Measurements from ENCODE around the gene TDRD10. TPM values are rescaled to one million over a fixed set of nuclear protein-coding genes. Genes with fewer than 3 reads are reported as not detected.

Gene TDRD10
- total RNA-seq, 1 experiment from 2014 or later, result 0.17 TPM

GRCh38 chr1:154571244-154571963 lies 69.4 kb downstream of the TDRD10 start:
- DNase-seq (ENCODE audit: low spot score), result no peak
- in situ Hi-C loops (cut with HindIII; ENCODE audit: low sequenced_read_pairs), result no loop called here

DNA sequence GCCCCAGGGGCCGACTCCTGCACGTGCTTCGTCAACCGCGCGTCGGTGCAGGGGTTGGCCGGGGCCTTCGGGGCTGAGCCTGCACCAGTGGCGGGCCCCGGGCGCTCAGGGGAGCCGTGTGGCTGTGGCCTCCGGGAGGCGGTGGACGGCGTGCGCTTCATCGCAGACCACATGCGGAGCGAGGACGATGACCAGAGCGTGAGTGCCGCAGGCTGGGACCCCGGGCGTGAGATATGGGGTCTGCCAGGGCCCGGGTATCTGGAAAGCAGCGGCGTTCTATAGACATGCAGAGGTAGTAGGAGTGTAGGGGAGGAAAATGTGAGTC lies 69.9 kb downstream of the TDRD10 start:
- in situ Hi-C loops (cut with HindIII; ENCODE audit: low sequenced_read_pairs), result no loop called here
- DNase-seq (ENCODE audit: low spot score), result no peak

DNA sequence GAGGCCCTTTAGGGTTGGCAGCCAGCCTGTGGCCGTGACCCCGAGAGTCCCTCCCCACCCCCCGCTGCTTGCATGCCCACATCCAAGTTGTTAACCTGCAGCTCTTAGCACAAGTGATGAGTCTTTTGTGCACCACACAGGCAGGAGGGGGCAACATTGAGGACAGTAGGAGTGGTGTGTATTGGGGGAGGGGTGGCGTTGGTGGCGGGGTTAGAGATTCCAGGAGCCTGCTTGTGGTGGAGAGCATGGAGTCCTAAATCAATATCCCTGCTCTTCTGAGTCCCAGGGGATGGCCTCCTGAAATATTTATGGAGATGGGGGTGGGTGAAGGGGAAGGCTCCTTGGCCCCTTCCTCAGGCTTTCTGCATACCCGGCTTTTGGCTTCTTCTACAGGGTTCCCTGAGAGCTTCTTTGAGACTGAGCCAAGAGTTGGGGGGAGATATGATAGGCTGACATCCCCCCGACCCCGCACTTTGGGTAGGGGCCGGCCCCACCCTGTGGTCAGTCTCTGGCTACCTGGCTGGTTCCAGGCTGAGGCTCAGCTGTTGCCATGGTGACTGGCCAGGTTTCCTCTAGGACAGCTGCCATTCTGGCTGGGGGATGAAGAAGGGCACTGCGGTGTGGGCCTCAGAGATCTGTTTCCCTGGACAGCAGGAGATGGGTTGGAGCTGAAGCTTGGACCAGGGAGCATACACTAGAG lies 70.6 kb downstream of the TDRD10 start:
- peak; percentile 85 for DNase-seq (ENCODE audit: low spot score)
- in situ Hi-C loops (cut with HindIII; ENCODE audit: low sequenced_read_pairs), result no loop called here

- in situ Hi-C loops (cut with HindIII; ENCODE audit: low sequenced_read_pairs), result no loop called here
- DNase-seq (ENCODE audit: low spot score), result no peak
These were observed 71.1 kb downstream of the TDRD10 start for GRCh38 chr1:154573168-154573510.

GRCh38 chr1:154574716-154575115 lies 72.7 kb downstream of the TDRD10 start:
- in situ Hi-C loops (cut with HindIII; ENCODE audit: low sequenced_read_pairs), result no loop called here
- peak; percentile 25 for DNase-seq (ENCODE audit: low spot score)

DNA sequence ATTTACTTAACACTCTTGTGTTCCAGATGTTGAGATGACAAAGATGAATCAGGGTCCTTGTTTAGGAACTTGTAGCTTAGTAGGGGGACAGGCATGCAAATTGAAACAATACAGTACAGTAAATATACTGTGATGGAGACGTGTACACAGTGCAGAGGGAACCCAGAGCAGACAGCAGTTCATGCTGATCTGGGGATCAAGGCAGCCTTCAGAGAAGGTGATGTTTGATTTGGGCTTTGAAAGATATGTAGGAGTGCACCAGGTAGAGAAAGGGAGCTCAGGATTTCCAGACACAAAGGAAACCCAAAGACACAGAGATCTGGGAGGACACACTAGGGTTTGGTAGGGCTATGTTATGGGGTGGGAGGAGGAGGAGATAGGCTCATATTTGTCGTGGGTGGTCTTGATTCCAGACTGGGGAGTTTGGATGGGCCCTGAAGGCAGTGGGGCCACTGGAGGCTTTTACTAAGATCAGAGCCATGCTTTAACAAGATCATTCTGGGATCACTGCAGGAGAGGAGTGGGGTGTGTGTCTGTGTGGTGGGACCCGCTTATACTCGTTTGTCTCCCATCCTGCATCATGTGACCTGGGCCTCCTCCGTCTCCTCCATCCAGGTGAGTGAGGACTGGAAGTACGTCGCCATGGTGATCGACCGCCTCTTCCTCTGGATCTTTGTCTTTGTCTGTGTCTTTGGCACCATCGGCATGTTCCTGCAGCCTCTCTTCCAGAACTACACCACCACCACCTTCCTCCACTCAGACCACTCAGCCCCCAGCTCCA lies 73.3 kb downstream of the TDRD10 start:
- in situ Hi-C loops (cut with HindIII; ENCODE audit: low sequenced_read_pairs), result no loop called here
- no peak for DNase-seq (ENCODE audit: low spot score)

- in situ Hi-C loops (cut with HindIII; ENCODE audit: low sequenced_read_pairs), result no loop called here
These were observed 74.0 kb downstream of the TDRD10 start for GRCh38 chr1:154575951-154576566.

DNA sequence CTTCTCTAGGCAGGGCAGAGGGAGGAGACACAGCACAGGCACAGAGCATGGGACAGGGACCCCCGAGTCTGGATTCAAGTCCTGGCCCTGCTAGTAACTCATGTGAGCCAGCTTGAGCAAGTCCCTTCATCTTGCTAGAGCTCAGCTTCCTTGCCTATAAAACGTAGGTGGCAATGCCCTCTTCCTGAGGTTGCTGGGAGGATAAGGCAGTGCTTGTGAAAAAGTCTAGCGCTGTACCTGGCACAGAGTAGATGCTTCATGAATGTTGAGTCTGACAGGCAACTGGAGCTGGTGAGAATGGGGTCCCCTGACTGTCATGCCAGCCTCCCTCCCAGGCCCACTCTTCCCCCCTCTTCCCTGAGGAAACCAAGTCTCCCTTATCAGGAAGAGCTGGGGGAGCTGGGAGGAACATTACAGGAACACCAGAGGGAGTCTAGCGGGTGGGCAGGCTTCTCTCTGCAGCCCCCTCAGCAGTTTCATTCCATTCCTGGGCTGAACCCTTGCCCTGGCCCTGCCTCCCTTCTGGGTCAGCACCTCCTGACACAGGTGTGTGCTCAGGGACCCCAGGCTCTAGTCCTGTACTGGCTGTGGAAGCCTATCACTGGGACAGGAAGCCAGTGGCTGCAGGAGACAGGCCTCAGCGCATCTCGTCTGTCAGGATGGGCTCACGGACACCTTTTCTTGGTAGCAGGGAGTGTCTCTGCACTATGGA lies 75.5 kb downstream of the TDRD10 start:
- DNase-seq (ENCODE audit: low spot score), result no peak
- in situ Hi-C loops (cut with HindIII; ENCODE audit: low sequenced_read_pairs), result no loop called here

More at GRCh38 chr1:154575951-154576566, 74.0 kb downstream of the TDRD10 start:
- no peak for DNase-seq (ENCODE audit: low spot score)

DNA sequence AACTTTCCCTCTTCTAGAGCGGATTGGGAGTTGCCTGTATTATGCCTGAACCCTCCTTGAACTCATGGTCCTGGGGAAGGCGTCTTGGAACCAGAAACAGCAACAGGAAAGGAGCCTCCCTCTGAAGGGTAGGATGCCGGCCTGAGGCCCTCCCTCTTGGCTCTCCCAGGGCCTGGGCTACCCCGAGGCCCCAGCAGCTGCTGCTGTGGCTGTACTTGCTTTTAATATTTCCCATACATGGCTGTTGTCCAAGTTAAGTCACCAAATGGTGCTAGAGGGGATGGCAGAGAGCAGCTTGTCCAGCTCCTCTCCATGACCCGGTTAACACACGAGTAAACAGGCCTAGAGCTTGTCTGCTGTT lies 76.0 kb downstream of the TDRD10 start:
- DNase-seq (ENCODE audit: low spot score), result no peak
- in situ Hi-C loops (cut with HindIII; ENCODE audit: low sequenced_read_pairs), result no loop called here

- in situ Hi-C loops (cut with HindIII; ENCODE audit: low sequenced_read_pairs), result no loop called here
- DNase-seq (ENCODE audit: low spot score), result no peak
These were observed 77.4 kb downstream of the TDRD10 start for GRCh38 chr1:154579374-154579773.

- no peak for DNase-seq (ENCODE audit: low spot score)
- in situ Hi-C loops (cut with HindIII; ENCODE audit: low sequenced_read_pairs), result no loop called here
These were observed 79.7 kb downstream of the TDRD10 start for GRCh38 chr1:154581766-154582165.

DNA sequence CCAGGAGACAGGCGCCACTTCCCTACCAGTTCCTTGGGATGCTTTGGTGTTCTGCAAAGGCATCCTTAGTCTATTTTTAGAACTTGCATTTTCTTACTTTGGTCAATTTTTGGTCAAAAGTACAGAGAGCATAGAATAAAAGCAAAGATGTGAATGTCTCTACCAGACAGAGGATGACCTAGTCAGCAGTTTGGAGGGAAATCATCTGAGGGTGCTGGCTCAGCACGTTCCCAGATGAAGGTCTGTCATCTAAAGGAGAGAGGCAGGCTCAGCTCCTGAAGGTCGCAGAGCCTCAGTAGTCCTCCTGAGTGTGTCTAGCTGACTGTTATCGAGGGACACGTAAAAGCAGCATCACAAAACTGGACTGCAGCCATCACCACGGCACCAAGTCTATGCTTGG lies 80.9 kb downstream of the TDRD10 start:
- in situ Hi-C loops (cut with HindIII; ENCODE audit: low sequenced_read_pairs), result no loop called here

GRCh38 chr1:154583773-154584172 lies 81.8 kb downstream of the TDRD10 start:
- DNase-seq (ENCODE audit: low spot score), result no peak
- in situ Hi-C loops (cut with HindIII; ENCODE audit: low sequenced_read_pairs), result no loop called here

More for the DNA sequence above, 80.9 kb downstream of the TDRD10 start:
- DNase-seq (ENCODE audit: low spot score), result no peak

- no peak for DNase-seq (ENCODE audit: low spot score)
- in situ Hi-C loops (cut with HindIII; ENCODE audit: low sequenced_read_pairs), result no loop called here
These were observed 82.4 kb downstream of the TDRD10 start for GRCh38 chr1:154584267-154584994.

DNA sequence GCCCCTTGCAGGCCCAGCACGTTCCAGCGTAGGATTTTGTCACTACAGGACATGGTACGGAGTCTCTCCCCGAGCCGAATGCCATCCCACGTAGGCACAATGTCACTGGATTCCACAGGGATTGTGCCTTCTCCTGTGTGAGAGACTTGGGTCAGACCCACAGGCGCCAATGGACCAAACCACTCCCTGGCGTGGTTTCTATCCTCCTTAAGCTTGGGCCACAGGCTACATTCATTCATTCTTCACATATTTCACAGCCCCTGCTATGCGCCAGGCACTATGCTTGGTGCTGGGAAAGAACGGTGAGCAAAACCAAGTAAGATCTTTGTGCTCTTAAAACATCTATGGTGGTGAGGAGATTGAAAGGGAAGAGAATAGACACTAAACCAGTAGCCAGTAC lies 84.2 kb downstream of the TDRD10 start:
- no peak for DNase-seq (ENCODE audit: low spot score)
- in situ Hi-C loops (cut with HindIII; ENCODE audit: low sequenced_read_pairs), result no loop called here

- in situ Hi-C loops (cut with HindIII; ENCODE audit: low sequenced_read_pairs), result no loop called here
- no peak for DNase-seq (ENCODE audit: low spot score)
These were observed 84.6 kb downstream of the TDRD10 start for GRCh38 chr1:154586641-154587040.

DNA sequence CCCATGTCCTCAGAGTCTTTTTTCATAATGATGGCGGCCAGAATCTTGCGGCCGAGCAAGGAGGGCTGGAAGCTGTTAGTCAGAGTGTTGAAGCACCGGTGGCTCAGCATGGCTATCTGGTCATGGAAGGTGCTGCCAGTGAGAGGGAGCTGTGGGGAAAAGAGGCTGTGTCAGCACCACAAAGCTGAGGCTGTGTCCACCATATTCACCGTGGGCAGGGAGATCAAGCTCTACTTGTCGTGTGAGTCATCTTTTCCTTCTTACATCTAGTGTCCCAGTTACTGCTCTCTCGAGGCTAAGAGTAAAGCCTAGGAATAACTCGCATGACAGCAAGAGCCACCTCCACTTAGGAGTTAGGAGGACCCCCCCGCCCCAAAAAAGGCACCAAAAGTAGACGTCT lies 87.8 kb downstream of the TDRD10 start:
- no peak for DNase-seq (ENCODE audit: low spot score)
- in situ Hi-C loops (cut with HindIII; ENCODE audit: low sequenced_read_pairs), result no loop called here

- no peak for DNase-seq (ENCODE audit: low spot score)
- in situ Hi-C loops (cut with HindIII; ENCODE audit: low sequenced_read_pairs), result no loop called here
These were observed 88.7 kb downstream of the TDRD10 start for GRCh38 chr1:154590756-154591155.

- in situ Hi-C loops (cut with HindIII; ENCODE audit: low sequenced_read_pairs), result no loop called here
- DNase-seq (ENCODE audit: low spot score), result no peak
These were observed 89.2 kb downstream of the TDRD10 start for GRCh38 chr1:154591206-154591605.

Data from G401 (cell line).